ENCODE results near the gene DHCR24. TPM values are rescaled to one million over a fixed set of nuclear protein-coding genes. Genes with fewer than 3 reads are reported as not detected.

DHCR24 gene
- total and polyA plus RNA-seq, 2 of the 13 experiments (the other 11 are each of a cell fraction or from before 2014, with no cell fraction given), result 374 to 448 TPM

DNA sequence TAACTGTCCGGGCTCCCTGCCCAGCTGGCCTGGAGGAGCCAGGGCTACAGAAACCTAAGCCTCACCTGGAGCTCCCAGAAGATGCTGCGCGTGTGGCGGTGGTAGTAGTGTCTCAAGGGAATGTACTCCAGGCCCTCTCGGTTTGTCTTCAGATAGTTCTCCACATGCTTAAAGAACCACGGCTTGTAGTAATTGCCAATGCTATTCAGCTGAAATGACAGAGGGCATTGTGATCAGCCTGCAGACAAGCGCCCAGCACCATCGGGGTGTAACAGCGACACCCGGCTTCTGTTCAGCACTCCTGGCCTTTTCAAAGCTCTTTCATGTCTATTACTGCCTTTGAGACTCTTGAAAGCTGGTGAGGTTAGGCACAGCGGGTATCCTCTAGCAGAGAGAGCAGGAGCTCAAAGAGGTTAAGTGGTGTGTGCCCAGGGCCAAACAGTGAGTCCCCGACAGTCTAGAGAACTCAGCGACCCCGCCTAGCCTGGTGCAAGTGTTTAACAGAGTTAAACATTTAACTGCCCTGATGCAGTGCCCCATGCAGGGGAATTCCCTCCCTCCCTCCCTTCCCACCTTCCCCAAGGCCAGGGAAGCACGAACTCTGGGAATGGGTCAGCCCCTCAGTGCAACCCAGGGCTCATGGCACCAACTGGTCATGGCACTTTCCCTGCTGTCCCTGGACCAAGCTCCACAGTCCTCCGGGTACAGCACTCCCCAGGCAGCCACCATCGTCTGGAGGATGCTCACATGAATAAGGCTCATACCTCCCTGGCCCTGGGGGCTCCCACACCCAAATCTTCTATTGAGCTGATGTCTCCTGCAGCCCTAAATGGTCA lies 21.5 kb downstream of the DHCR24 start (continued):
- TF ChIP-seq TARDBP (CRISPR knock-in tag; IDR thresholded peaks at IDR 0.05) (peak; percentile 90), SMAD3 (CRISPR knock-in tag; IDR thresholded peaks at IDR 0.05) (no peak; the same call in 1 of the 2 replicates), ELF1 (CRISPR knock-in tag; IDR thresholded peaks at IDR 0.05) (no peak), ZNF670 (CRISPR knock-in tag; IDR thresholded peaks at IDR 0.05; ENCODE audit: borderline replicate concordance) (peak; percentile 41; the same call in 1 of the 2 replicates), SUZ12 (IDR thresholded peaks at IDR 0.05; ENCODE audit: low read depth, low read length) (no peak), ZKSCAN8 (CRISPR knock-in tag; IDR thresholded peaks at IDR 0.05; ENCODE audit: borderline replicate concordance) (peak; percentile 39; the same call in 1 of the 2 replicates), RAD51 (IDR thresholded peaks at IDR 0.05; ENCODE audit: borderline replicate concordance) (no peak), ETV6 (CRISPR knock-in tag; conservative IDR thresholded peaks at IDR 0.05) (no peak), ZNF468 (CRISPR knock-in tag; IDR thresholded peaks at IDR 0.05) (no peak), PHF21A (CRISPR knock-in tag; IDR thresholded peaks at IDR 0.05) (peak; percentile 73), ZFYVE20 (CRISPR knock-in tag; IDR thresholded peaks at IDR 0.05; ENCODE audit: borderline replicate concordance, low read depth) (no peak), ZC3H4 (CRISPR knock-in tag; IDR thresholded peaks at IDR 0.05; ENCODE audit: borderline replicate concordance) (no peak), CAMTA2 (CRISPR knock-in tag; IDR thresholded peaks at IDR 0.05; ENCODE audit: borderline replicate concordance) (no peak), TSC22D2 (CRISPR knock-in tag; IDR thresholded peaks at IDR 0.05; ENCODE audit: borderline replicate concordance) (no peak), NCOA1 (CRISPR knock-in tag; IDR thresholded peaks at IDR 0.05) (no peak), ZFP82 (CRISPR knock-in tag; IDR thresholded peaks at IDR 0.05; ENCODE audit: borderline replicate concordance) (no peak), RFXAP (CRISPR knock-in tag; IDR thresholded peaks at IDR 0.05; ENCODE audit: borderline replicate concordance) (no peak)
- TF ChIP-seq, protein P1, sequence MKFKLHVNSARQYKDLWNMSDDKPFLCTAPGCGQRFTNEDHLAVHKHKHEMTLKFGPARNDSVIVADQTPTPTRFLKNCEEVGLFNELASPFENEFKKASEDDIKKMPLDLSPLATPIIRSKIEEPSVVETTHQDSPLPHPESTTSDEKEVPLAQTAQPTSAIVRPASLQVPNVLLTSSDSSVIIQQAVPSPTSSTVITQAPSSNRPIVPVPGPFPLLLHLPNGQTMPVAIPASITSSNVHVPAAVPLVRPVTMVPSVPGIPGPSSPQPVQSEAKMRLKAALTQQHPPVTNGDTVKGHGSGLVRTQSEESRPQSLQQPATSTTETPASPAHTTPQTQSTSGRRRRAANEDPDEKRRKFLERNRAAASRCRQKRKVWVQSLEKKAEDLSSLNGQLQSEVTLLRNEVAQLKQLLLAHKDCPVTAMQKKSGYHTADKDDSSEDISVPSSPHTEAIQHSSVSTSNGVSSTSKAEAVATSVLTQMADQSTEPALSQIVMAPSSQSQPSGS (CRISPR knock-in tag; IDR thresholded peaks at IDR 0.05), result peak; percentile 76
- TF ChIP-seq, protein P2, sequence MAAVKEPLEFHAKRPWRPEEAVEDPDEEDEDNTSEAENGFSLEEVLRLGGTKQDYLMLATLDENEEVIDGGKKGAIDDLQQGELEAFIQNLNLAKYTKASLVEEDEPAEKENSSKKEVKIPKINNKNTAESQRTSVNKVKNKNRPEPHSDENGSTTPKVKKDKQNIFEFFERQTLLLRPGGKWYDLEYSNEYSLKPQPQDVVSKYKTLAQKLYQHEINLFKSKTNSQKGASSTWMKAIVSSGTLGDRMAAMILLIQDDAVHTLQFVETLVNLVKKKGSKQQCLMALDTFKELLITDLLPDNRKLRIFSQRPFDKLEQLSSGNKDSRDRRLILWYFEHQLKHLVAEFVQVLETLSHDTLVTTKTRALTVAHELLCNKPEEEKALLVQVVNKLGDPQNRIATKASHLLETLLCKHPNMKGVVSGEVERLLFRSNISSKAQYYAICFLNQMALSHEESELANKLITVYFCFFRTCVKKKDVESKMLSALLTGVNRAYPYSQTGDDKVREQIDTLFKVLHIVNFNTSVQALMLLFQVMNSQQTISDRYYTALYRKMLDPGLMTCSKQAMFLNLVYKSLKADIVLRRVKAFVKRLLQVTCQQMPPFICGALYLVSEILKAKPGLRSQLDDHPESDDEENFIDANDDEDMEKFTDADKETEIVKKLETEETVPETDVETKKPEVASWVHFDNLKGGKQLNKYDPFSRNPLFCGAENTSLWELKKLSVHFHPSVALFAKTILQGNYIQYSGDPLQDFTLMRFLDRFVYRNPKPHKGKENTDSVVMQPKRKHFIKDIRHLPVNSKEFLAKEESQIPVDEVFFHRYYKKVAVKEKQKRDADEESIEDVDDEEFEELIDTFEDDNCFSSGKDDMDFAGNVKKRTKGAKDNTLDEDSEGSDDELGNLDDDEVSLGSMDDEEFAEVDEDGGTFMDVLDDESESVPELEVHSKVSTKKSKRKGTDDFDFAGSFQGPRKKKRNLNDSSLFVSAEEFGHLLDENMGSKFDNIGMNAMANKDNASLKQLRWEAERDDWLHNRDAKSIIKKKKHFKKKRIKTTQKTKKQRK (IDR thresholded peaks at IDR 0.05; ENCODE audit: low read length), result no peak
- TF ChIP-seq, protein P3, sequence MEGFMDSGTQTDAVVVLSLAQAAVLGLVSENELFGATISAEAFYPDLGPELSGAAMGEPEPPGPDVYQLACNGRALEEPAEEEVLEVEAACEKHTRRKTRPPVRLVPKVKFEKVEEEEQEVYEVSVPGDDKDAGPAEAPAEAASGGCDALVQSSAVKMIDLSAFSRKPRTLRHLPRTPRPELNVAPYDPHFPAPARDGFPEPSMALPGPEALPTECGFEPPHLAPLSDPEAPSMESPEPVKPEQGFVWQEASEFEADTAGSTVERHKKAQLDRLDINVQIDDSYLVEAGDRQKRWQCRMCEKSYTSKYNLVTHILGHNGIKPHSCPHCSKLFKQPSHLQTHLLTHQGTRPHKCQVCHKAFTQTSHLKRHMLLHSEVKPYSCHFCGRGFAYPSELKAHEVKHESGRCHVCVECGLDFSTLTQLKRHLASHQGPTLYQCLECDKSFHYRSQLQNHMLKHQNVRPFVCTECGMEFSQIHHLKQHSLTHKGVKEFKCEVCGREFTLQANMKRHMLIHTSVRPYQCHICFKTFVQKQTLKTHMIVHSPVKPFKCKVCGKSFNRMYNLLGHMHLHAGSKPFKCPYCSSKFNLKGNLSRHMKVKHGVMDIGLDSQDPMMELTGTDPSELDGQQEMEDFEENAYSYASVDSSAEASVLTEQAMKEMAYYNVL (CRISPR knock-in tag; IDR thresholded peaks at IDR 0.05; ENCODE audit: borderline replicate concordance), result no peak; the same call in 1 of the 2 replicates
- TF ChIP-seq, protein P4, sequence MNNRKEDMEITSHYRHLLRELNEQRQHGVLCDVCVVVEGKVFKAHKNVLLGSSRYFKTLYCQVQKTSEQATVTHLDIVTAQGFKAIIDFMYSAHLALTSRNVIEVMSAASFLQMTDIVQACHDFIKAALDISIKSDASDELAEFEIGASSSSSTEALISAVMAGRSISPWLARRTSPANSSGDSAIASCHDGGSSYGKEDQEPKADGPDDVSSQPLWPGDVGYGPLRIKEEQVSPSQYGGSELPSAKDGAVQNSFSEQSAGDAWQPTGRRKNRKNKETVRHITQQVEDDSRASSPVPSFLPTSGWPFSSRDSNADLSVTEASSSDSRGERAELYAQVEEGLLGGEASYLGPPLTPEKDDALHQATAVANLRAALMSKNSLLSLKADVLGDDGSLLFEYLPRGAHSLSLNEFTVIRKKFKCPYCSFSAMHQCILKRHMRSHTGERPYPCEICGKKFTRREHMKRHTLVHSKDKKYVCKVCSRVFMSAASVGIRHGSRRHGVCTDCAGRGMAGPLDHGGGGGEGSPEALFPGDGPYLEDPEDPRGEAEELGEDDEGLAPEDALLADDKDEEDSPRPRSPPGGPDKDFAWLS (CRISPR knock-in tag; IDR thresholded peaks at IDR 0.05; ENCODE audit: borderline replicate concordance), result no peak

All from HepG2 (cell line).